KMS-11 (cell line): ENCODE measurements around the gene ZNF687.

ENCODE experiments used
- H2AFZ ChIP-seq: fragments of 200-600 bp; sonication (generic); 2 replicates; pipeline ENCODE4 v1.6.1; 2016; ENCODE audit warnings: antibody characterized with exemption, mixed run types, low read depth
- H3K27ac ChIP-seq: fragments of 200-600 bp; sonication (generic); 2 replicates; pipeline ENCODE4 v1.6.1; 2016; ENCODE audit warnings: mild to moderate bottlenecking, mixed run types
- H3K27me3 ChIP-seq: fragments of 200-600 bp; sonication (generic); 2 replicates; pipeline ENCODE4 v1.6.1; 2017; ENCODE audit warnings: mild to moderate bottlenecking, low read depth, mixed run types, moderate library complexity; ENCODE audit not compliant: insufficient read depth
- H3K36me3 ChIP-seq: fragments of 200-600 bp; sonication (generic); 2 replicates; pipeline ENCODE4 v1.6.1; 2017; ENCODE audit warnings: mild to moderate bottlenecking, mixed run types; ENCODE audit not compliant: insufficient read depth
- H3K4me1 ChIP-seq: fragments of 200-600 bp; sonication (generic); 2 replicates; pipeline ENCODE4 v1.6.1; 2016; ENCODE audit warnings: mild to moderate bottlenecking, low read depth, mixed run types; ENCODE audit not compliant: poor library complexity, severe bottlenecking
- H3K4me2 ChIP-seq: fragments of 200-600 bp; sonication (generic); 2 replicates; pipeline ENCODE4 v1.7.0; 2016; ENCODE audit warnings: mild to moderate bottlenecking, mixed run types
- H3K4me3 ChIP-seq: fragments of 200-600 bp; sonication (generic); IDR thresholded peaks from 2 replicates; pipeline ENCODE4 v1.6.1; 2017; ENCODE audit warnings: low read depth, low read length, mixed read lengths; ENCODE audit not compliant: insufficient read depth
- H3K79me2 ChIP-seq: fragments of 200-600 bp; sonication (generic); 2 replicates; pipeline ENCODE4 v1.6.1; 2016; ENCODE audit warnings: low read depth, mixed run types; ENCODE audit not compliant: insufficient read depth
- H3K9ac ChIP-seq: fragments of 200-600 bp; sonication (generic); 2 replicates; pipeline ENCODE4 v1.6.1; 2016; ENCODE audit warnings: mild to moderate bottlenecking, mixed run types
- H4K20me1 ChIP-seq: fragments of 200-600 bp; sonication (generic); 2 replicates; pipeline ENCODE4 v1.6.1; 2016; ENCODE audit warnings: mild to moderate bottlenecking, mixed run types; ENCODE audit not compliant: insufficient read depth
- CTCF ChIP-seq: fragments of 200-600 bp; sonication (generic); conservative IDR thresholded peaks from 2 replicates; pipeline ENCODE4 v1.6.1; 2017; ENCODE audit warnings: low read depth, mild to moderate bottlenecking, antibody characterized with exemption, low read length, moderate library complexity, mixed read lengths

Gene ZNF687

GRCh38 chr1:151254217-151255213 is 27.6 kb upstream of the ZNF687 start, which contains the start of gene PSMD4:
Gene PSMD4, plus strand, starts transcription at chr1:151254734. Its CDS starts 49 bp downstream, at chr1:151254783.
- Histone ChIP-seq H3K4me3 (peak within 1 kb of the TSS; percentile 99), H3K36me3 (no peaks in the 10 kb centered on the region), H3K27me3 (no peaks in the 10 kb centered on the region), H2AFZ (peak within 1 kb of the TSS; percentile 93), H4K20me1 (no peaks in the 10 kb centered on the region; the same call in 1 of the 2 replicates), H3K9ac (peak within 1 kb of the TSS; percentile 71), H3K4me1 (peaks cover 12% of the 10 kb centered on the region), H3K27ac (peak within 1 kb of the TSS; percentile 70), H3K79me2 (peaks cover 49% of the 10 kb centered on the region), H3K4me2 (peak within 1 kb of the TSS; percentile 70)
- no peak for TF ChIP-seq CTCF

- Histone ChIP-seq H3K4me1 (peaks cover 12% of the 10 kb centered on the region), H4K20me1 (no peaks in the 10 kb centered on the region; the same call in 1 of the 2 replicates), H3K4me2 (peak overlapping the region; percentile 70), H3K79me2 (peaks cover 58% of the 10 kb centered on the region), H3K4me3 (peak overlapping the region; percentile 99), H3K9ac (peak overlapping the region; percentile 71), H3K27ac (peak overlapping the region; percentile 70), H3K36me3 (no peaks in the 10 kb centered on the region), H3K27me3 (no peaks in the 10 kb centered on the region), H2AFZ (peak overlapping the region; percentile 93)
- no peak for TF ChIP-seq CTCF
These were observed 26.7 kb upstream of the ZNF687 start for GRCh38 chr1:151255381-151255780.

GRCh38 chr1:151259351-151259750 is 22.7 kb upstream of the ZNF687 start:
- TF ChIP-seq CTCF = no peak
- Histone ChIP-seq H3K27ac (no peak overlapping the region), H3K79me2 (peaks cover 82% of the 10 kb centered on the region), H3K4me2 (no peak overlapping the region), H3K27me3 (no peaks in the 10 kb centered on the region), H4K20me1 (no peaks in the 10 kb centered on the region; the same call in 1 of the 2 replicates), H3K36me3 (peaks cover 4% of the 10 kb centered on the region; the same call in 1 of the 2 replicates), H2AFZ (no peak overlapping the region), H3K9ac (no peak overlapping the region), H3K4me3 (no peak overlapping the region), H3K4me1 (peaks cover 7% of the 10 kb centered on the region)

GRCh38 chr1:151265446-151266236 is 16.5 kb upstream of the ZNF687 start:
- Histone ChIP-seq H3K4me3 (no peak overlapping the region), H3K36me3 (peaks cover 25% of the 10 kb centered on the region; the same call in 1 of the 2 replicates), H3K79me2 (peaks cover 21% of the 10 kb centered on the region; the same call in 1 of the 2 replicates), H3K27me3 (no peaks in the 10 kb centered on the region), H3K4me1 (no peaks in the 10 kb centered on the region), H2AFZ (no peak overlapping the region), H3K9ac (no peak overlapping the region), H3K27ac (no peak overlapping the region), H3K4me2 (no peak overlapping the region), H4K20me1 (no peaks in the 10 kb centered on the region)
- TF ChIP-seq CTCF = no peak
